ENCODE results near the gene IFIH1.

IFIH1 gene

DNA sequence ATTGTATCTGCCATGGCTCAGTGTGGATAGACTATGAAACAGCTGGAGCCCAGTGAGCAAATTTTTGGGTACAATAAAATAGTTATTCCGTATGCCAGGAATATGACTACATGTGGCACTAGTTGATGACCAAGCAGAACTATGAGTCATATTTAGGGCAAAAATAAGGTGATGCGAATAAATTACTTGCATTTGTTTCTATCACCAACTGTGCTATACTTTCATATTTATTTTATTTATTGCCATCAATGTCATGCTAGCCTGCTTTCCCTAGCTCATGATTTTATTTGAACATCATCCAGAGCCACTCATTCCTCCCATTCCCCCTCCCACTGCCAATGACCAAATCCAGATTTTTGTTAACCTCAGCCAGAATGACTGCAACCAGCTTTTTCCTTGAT is 61.9 kb downstream of the IFIH1 start:
- no peak for DNase-seq

GRCh38 chr2:162254236-162254871 is 64.1 kb downstream of the IFIH1 start:
- no peak for DNase-seq

GRCh38 chr2:162253435-162253834 is 65.0 kb downstream of the IFIH1 start:
- no peak for DNase-seq

- DNase-seq, result no peak
Observed at GRCh38 chr2:162252153-162252552, 66.3 kb downstream of the IFIH1 start.

- DNase-seq, result no peak
Observed at GRCh38 chr2:162245781-162246180, 72.7 kb downstream of the IFIH1 start.

DNA sequence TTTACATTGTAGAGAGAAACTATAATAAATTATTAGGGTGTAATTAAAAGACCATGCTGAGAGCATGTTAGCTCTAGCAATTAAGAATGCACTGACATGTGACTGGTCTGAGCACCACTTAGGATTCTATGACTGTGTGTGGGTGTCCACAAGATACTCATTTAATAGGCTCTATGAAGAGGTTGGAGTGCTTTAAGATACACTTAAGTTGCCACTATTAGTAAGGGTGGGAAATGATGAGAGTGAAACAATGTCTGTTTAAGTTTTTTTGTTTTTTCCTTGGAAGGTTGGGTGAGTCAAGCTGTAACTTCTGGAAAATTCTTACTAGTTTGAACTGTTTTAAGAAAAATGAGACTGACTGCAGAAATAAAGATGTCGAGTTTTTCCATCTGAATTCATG is 73.4 kb downstream of the IFIH1 start:
- DNase-seq, result no peak

GRCh38 chr2:162244541-162245031 is 73.9 kb downstream of the IFIH1 start:
- no peak for DNase-seq

DNA sequence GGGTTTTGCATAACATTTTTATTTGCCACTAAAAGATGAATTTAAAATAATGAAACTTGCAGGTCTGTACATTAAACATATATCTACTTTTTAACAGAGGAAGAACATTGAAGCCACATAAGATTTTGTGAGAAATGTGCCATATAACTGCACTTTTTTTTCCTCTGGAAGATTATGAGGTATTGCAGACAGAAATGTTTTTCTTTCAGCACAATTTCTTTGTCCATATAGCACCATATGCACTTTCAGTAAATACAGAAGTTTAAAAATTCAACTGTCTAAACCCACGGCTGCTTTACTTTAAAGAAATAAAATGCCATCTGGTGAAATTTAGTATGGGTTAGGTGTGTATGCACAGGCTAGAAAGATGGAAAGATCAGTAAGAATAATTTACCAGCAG is 74.8 kb downstream of the IFIH1 start:
- DNase-seq, result no peak

DNA sequence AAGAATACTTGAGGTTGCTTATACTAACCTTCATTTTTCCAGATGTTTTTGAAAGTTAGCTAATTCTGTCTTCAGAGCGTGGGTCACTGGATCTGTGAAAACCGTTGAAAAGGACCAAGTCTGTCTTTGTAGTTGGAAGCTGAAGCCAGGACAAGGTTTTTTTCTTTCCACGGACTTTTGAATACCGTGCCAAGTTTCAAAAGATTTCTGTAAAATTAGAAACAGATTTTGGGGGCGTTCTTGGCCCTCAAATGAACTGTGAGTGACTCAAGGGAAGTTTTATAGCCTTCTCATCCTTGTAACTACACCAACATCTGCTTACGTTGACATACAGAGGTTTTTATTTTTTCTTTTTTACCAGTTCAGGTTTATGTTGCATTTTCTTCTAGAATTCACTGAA is 75.2 kb downstream of the IFIH1 start, which contains the start of gene FAP:
TSS of gene FAP (minus strand) at position 152 of the 400 bp plus-strand sequence. CDS start at position 34, 118 bp downstream.
- no peak for DNase-seq

DNA sequence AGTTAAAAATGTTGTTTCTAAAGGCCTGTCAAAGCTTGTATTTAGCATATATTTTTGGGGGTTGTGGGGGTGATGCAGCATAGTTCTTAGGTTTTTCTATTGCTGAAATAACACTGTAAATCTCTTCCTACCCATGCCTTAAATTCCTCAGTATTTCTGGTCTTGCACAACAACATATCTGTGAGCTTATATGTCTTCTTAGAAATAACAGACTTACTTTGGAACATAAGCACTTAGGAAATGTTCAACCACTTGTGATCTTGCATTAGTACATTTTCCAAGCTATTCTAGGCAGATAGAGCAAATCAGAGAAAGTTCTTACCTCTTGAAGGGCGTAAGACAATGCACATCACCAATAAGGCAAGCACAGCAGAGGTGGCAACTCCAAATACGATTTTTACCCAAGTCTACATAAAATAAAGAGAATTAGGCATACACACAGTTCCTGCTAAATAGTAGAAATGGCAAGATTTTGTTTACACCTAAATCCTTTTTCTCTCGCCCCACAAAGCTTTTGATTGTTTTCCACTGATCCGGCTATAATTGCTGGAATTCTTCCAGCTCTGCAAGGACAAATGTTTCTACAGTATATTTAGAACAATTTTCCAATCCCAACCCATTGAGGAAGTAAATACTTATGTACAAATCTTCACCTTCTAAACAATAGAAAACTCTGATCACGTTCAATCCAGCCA is 75.8 kb downstream of the IFIH1 start:
- no peak for DNase-seq

DNA sequence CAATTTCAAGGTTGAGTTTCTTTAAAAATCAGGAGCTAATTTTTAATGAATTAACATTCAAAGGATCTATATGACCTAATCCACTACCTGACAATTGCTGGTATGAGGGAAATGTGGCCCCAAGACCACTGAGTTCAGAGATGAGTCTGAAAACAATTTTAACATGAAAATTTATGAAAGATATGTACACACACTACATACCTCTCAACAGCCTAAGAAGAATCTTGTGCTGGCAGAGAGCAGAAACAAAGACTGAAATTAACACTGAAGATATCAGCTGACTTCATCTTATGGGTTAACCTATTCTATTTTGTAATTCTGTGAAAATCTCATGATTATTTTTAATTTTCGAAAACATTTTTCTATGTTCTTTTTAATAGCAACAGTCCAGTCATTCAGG is 76.9 kb downstream of the IFIH1 start:
- no peak for DNase-seq

DNA sequence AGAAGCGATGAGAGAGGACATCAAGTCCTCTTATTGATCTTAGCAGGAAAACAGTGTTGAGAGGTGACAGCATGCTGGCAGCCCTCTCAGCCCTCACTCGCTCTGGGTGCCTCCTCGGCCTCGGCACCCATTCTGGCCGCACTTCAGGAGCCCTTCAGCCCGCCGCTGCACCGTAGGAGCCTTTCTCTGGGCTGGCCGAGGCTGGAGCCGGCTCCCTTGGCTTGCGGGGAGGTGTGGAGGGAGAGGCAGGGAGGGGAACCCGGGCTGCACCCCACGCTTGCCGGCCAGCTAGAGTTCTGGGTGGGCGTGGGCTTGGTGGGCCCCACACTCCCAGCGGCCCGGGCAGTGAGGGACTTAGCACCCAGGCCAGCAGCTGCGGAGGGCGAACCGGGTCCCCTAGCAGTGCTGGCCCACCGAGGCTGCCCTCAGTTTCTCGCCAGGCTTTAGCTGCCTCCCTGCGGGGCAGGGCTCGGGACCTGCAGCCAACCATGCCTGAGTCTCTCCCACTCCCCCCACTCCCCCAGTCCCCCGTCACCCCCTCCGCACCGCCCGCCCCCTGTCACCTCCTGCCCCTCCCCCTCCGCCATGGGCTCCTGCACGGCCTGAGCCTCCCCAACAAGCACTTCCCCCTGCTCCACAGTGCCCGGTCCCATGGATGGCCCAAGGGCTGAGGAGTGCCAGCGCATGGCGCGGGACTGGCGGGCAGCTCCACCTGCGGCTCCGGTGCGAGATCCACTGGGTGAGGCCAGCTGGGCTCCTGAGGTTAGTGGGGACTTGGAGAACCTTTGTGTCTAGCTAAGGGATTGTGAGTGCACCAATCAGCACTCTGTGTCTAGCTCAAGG is 83.6 kb downstream of the IFIH1 start:
- DNase-seq, result no peak

DNA sequence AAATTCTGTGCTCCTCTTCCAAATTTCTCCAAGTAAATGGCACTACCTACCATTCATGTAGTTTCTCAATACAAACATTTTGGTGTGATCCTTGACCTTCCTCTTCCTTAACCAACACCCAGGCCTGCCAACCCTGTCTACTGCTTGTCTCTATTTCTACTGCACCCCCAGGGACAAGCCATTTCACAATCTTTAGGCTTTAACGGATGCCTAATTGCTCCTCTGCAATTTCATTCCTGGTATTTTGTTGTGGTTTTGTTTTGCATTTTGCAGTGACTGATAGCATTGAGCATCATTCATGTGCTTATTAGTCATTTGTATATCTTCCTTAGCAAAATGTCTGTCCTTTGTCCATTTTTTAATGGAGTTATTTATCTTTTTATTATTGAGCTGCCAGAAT is 85.3 kb downstream of the IFIH1 start:
- peak; percentile 16 for DNase-seq

- no peak for DNase-seq
Observed at GRCh38 chr2:162232671-162233070, 85.8 kb downstream of the IFIH1 start.

GRCh38 chr2:162232027-162232426 is 86.5 kb downstream of the IFIH1 start:
- no peak for DNase-seq

DNA sequence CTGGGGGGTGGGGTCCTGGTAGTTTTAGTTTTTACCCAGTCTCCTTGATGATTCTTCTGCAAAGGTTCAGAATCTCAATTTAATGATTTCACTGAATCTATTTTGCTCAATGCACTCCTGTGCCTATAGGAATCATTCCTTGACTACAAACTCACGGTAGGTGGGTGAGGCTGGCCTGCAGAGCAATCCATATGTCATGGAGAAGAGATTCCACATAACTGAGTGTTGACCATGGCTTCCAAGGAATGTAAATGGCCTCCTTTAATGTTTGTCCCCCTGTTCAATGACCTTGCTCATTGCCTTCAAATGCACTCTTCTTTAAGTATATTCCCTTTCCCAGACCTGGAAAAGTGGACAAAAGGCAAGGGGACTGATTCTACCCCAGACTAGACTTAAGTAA is 87.7 kb downstream of the IFIH1 start:
- no peak for DNase-seq

- DNase-seq, result no peak
Observed at GRCh38 chr2:162226836-162227235, 91.6 kb downstream of the IFIH1 start.

DNA sequence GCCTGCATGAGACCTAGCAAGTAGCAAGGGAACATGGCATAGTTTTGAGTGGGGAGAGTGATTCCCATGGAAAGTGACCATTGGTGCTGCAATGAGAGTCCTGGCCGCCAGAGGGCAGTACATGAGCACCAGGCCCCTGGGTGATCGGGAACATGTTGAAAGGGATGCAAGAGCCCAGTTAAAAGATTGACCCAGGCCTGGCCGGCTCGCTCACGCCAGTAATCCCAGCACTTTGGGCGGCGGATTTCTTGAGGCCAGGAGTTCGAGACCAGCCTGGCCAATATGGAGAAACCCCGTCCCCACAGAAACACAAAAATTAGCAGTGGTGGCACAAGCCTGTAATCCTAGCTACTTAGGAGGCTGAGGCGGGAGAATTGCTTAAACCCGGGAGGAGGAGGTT is 97.4 kb downstream of the IFIH1 start:
- no peak for DNase-seq

DNA sequence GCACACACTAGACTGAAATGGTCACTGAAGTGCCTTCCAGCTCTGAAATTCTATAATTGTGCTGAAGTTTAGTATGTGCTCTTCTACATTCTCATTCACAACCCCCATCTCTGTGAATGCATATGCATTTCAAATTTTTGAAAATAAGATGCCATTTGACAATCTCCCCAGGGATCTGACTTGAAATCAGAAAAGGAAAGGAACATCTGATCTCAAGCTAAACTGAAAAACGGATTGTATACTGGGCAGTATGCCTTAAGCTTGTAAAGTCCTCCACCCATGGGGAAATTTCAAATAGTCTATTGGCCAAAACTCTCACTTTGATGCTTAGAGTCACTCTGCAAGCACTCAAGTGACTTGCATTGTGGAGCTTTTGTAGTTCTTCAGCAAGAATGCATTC is 98.1 kb downstream of the IFIH1 start:
- DNase-seq, result no peak

GRCh38 chr2:162219426-162219825 is 99.1 kb downstream of the IFIH1 start:
- DNase-seq, result no peak

GRCh38 chr2:162217598-162217997 is 100.9 kb downstream of the IFIH1 start:
- no peak for DNase-seq

All from NCI-H526 treated with DMSO at 0.1 percent for 48 hours (cell line).